Measurements from ENCODE around the gene RNF31. TPM values are rescaled to one million over a fixed set of nuclear protein-coding genes. Genes with fewer than 3 reads are reported as not detected.

The RNF31 gene
- polyA plus RNA-seq, 2 of the 4 experiments (the other 2 are of a cell fraction) = 5.7 to 20.8 TPM

GRCh38 chr14:24098229-24098926, 48.9 kb upstream of the RNF31 start (continued):
- TF ChIP-seq HES2 (IDR thresholded peaks at IDR 0.05) = no peak
- TF ChIP-seq BCL3 (IDR thresholded peaks at IDR 0.05) = no peak
- TF ChIP-seq NFE2L2 (conservative IDR thresholded peaks at IDR 0.05; ENCODE audit: low read length) = no peak

GRCh38 chr14:24098927-24099813, 48.1 kb upstream of the RNF31 start:
- FAIRE-seq = no peak

GRCh38 chr14:24100197-24100981, 46.9 kb upstream of the RNF31 start:
- ATAC-seq (no peak), DNase-seq (ENCODE audit: low read depth in 1 of 2, low spot score in 1 of 2) (no peak), FAIRE-seq (no peak)
- H3K9me3 ChIP-seq = no peaks in the 10 kb centered on the region
- no peak overlapping the region for H3K4me3 ChIP-seq
- WGBS (ENCODE audit: missing lambda C conversion rate) = 60% methylated on average over 4 of the region's 4 CpGs
- H3K4me2 ChIP-seq = no peak overlapping the region
- peaks cover 6% of the 10 kb centered on the region for H3K4me1 ChIP-seq
- CTCF ChIA-PET = interaction anchor here (3.1 to 13.3 kb wide), 4 partner anchors 5 to 40 kb away, joined by 11 to 244 read pairs (median 225); partner anchors contain the start of genes DCAF11, NRL and PCK2
- POLR2A ChIA-PET = interaction anchor here (0.6 kb wide), 1 partner anchor 8 kb away, joined by 3 read pairs; no protein-coding TSS in a partner anchor
- no peak for TF ChIP-seq RFX5 (IDR thresholded peaks at IDR 0.05)
- no peak for TF ChIP-seq MAZ (IDR thresholded peaks at IDR 0.05; ENCODE audit: borderline replicate concordance, low read depth, low read length)
- no peak for TF ChIP-seq ZNF302 (CRISPR knock-in tag; IDR thresholded peaks at IDR 0.05)
- TF ChIP-seq RCOR1 (IDR thresholded peaks at IDR 0.05; ENCODE audit: low read depth, low read length) = no peak
- TF ChIP-seq HOXA7 (CRISPR knock-in tag; IDR thresholded peaks at IDR 0.05) = no peak
- TF ChIP-seq FOSB (CRISPR knock-in tag; IDR thresholded peaks at IDR 0.05) = no peak
- TF ChIP-seq CBX8 (IDR thresholded peaks at IDR 0.05) = no peak
- TF ChIP-seq E2F6 (IDR thresholded peaks at IDR 0.05; ENCODE audit: borderline replicate concordance, low read depth) = no peak
- TF ChIP-seq NFE2L2 (conservative IDR thresholded peaks at IDR 0.05; ENCODE audit: low read length) = no peak
- no peak for TF ChIP-seq CBX2 (IDR thresholded peaks at IDR 0.05; ENCODE audit: borderline replicate concordance, low read depth)
- no peak for TF ChIP-seq GATA3 (IDR thresholded peaks at IDR 0.05; ENCODE audit: borderline replicate concordance)
- no peak for TF ChIP-seq SMC3 (IDR thresholded peaks at IDR 0.05)
- no peak for TF ChIP-seq BHLHE40 (IDR thresholded peaks at IDR 0.05; ENCODE audit: low read depth, low read length)
- no peak overlapping the region for H3K27ac ChIP-seq

More at GRCh38 chr14:24098927-24099813, 48.1 kb upstream of the RNF31 start:
- ChIA-PET POLR2A (no interaction called here), CTCF (interaction anchor here (0.8 to 13.3 kb wide), 4 partner anchors 4 to 90 kb away, joined by 3 to 405 read pairs (median 225); partner anchors contain the start of gene PCK2)
- no peak overlapping the region for H3K4me2 ChIP-seq
- no peak for DNase-seq (ENCODE audit: low read depth in 1 of 2, low spot score in 1 of 2)
- H3K4me3 ChIP-seq = no peak overlapping the region
- TF ChIP-seq ATOH8 (CRISPR knock-in tag; IDR thresholded peaks at IDR 0.05; ENCODE audit: low read depth) (no peak), HDAC2 (IDR thresholded peaks at IDR 0.05) (no peak), RAD21 (conservative IDR thresholded peaks at IDR 0.05 in 1 of 2, IDR thresholded peaks at IDR 0.05 in 1 of 2) (no peak), FOXS1 (CRISPR knock-in tag; IDR thresholded peaks at IDR 0.05) (no peak), HOXB13 (CRISPR knock-in tag; IDR thresholded peaks at IDR 0.05; ENCODE audit: low read depth) (no peak), NPAS2 (CRISPR knock-in tag; IDR thresholded peaks at IDR 0.05; ENCODE audit: borderline replicate concordance) (no peak), KDM5A (IDR thresholded peaks at IDR 0.05) (no peak)
- no peaks in the 10 kb centered on the region for H3K9me3 ChIP-seq
- H3K27ac ChIP-seq = no peak overlapping the region
- ATAC-seq = no peak
- WGBS (ENCODE audit: missing lambda C conversion rate) = 84% methylated on average over 12 of the region's 17 CpGs
- peaks cover 8% of the 10 kb centered on the region for H3K4me1 ChIP-seq
